H9 (cell line): Measurements from ENCODE around the gene ARL4D. TPM values are rescaled to one million over a fixed set of nuclear protein-coding genes. Genes with fewer than 3 reads are reported as not detected.

ENCODE experiments used
- DNase-seq: peaks from one replicate; pipeline ENCODE4 v3.0.0-alpha.2; 2017
- H2AFZ ChIP-seq: one replicate; pipeline ENCODE4 v1.6.1; 2013; ENCODE audit warnings: mild to moderate bottlenecking, low read length, control low read depth, moderate library complexity
- H2AK5ac ChIP-seq: 2 replicates; pipeline ENCODE4 v1.6.1; 2013; ENCODE audit warnings: low read length, control low read depth, mixed read lengths; ENCODE audit not compliant: insufficient read length
- H2BK120ac ChIP-seq: one replicate; pipeline ENCODE4 v1.6.1; 2013; ENCODE audit warnings: low read depth, mild to moderate bottlenecking, low read length, control low read depth, inconsistent platforms; ENCODE audit not compliant: poor library complexity, severe bottlenecking
- H2BK12ac ChIP-seq: 2 replicates; pipeline ENCODE4 v1.6.1; 2013; ENCODE audit warnings: low read length, control low read depth, mixed read lengths, low read depth; ENCODE audit not compliant: insufficient read length
- H2BK15ac ChIP-seq: 2 replicates; pipeline ENCODE4 v1.6.1; 2013; ENCODE audit warnings: low read depth, low read length, control low read depth
- H2BK20ac ChIP-seq: one replicate; pipeline ENCODE4 v1.6.1; 2013; ENCODE audit warnings: low read depth, mild to moderate bottlenecking, low read length, control low read depth, inconsistent platforms; ENCODE audit not compliant: poor library complexity, severe bottlenecking
- H2BK5ac ChIP-seq: 2 replicates; pipeline ENCODE4 v1.6.1; 2013; ENCODE audit warnings: low read length, control low read depth, mixed read lengths; ENCODE audit not compliant: insufficient read length
- H3K14ac ChIP-seq: 2 replicates; pipeline ENCODE4 v1.6.1; 2013; ENCODE audit warnings: low read length, control low read depth; ENCODE audit not compliant: insufficient read depth
- H3K18ac ChIP-seq: 2 replicates; pipeline ENCODE4 v1.6.1; 2013; ENCODE audit warnings: low read depth, mild to moderate bottlenecking, mixed read lengths, low read length, control low read depth; ENCODE audit not compliant: insufficient read length
- H3K23ac ChIP-seq: 2 replicates; pipeline ENCODE4 v1.6.1; 2013; ENCODE audit warnings: low read length, control low read depth, mixed read lengths, low read depth; ENCODE audit not compliant: insufficient read length
- H3K23me2 ChIP-seq: 2 replicates; pipeline ENCODE4 v1.6.1; 2013; ENCODE audit warnings: low read depth, mild to moderate bottlenecking, mixed read lengths, low read length, control low read depth; ENCODE audit not compliant: insufficient read length, poor library complexity, severe bottlenecking
- H3K27ac ChIP-seq: 2 replicates; pipeline ENCODE4 v1.5.1; 2013; ENCODE audit warnings: low read length, control low read depth, mixed read lengths, low read depth; ENCODE audit not compliant: insufficient read length
- H3K27me3 ChIP-seq: 2 replicates; pipeline ENCODE4 v1.6.1; 2013; ENCODE audit warnings: low read length, control low read depth, inconsistent platforms; ENCODE audit not compliant: insufficient read depth
- H3K4ac ChIP-seq: 2 replicates; pipeline ENCODE4 v1.6.1; 2013; ENCODE audit warnings: low read depth, mild to moderate bottlenecking, control low read depth, inconsistent platforms, low read length, moderate library complexity
- H3K4me1 ChIP-seq: 2 replicates; pipeline ENCODE4 v1.6.1; 2013; ENCODE audit warnings: low read length, control low read depth, inconsistent platforms; ENCODE audit not compliant: insufficient read depth
- H3K4me2 ChIP-seq: 2 replicates; pipeline ENCODE4 v1.6.1; 2013; ENCODE audit warnings: low read length, control low read depth, mixed read lengths; ENCODE audit not compliant: insufficient read length, insufficient read depth
- H3K56ac ChIP-seq: 2 replicates; pipeline ENCODE4 v1.6.1; 2013; ENCODE audit warnings: low read depth, mild to moderate bottlenecking, mixed read lengths, low read length, control low read depth; ENCODE audit not compliant: insufficient read length
- H3K79me1 ChIP-seq: 2 replicates; pipeline ENCODE4 v1.6.1; 2013; ENCODE audit warnings: low read depth, mild to moderate bottlenecking, moderate library complexity, low read length, control low read depth, inconsistent platforms; ENCODE audit not compliant: insufficient read depth, poor library complexity, severe bottlenecking
- H3K79me2 ChIP-seq: 2 replicates; pipeline ENCODE4 v1.6.1; 2013; ENCODE audit warnings: low read length, control low read depth, inconsistent platforms; ENCODE audit not compliant: insufficient read depth
- H3K9ac ChIP-seq: 2 replicates; pipeline ENCODE4 v1.6.1; 2013; ENCODE audit warnings: low read length, control low read depth, mixed read lengths; ENCODE audit not compliant: insufficient read length; ENCODE audit errors: extremely low read depth
- H3K9me3 ChIP-seq: one replicate; pipeline ENCODE4 v1.6.1; 2013; ENCODE audit warnings: low read depth, low read length, inconsistent platforms; ENCODE audit not compliant: control insufficient read depth
- H3T11ph ChIP-seq: one replicate; pipeline ENCODE4 v1.6.1; 2013; ENCODE audit warnings: mild to moderate bottlenecking, low read length, control low read depth, inconsistent platforms
- H4K20me1 ChIP-seq: one replicate; pipeline ENCODE4 v1.6.1; 2013; ENCODE audit not compliant: control insufficient read depth, insufficient read length, insufficient read depth
- H4K5ac ChIP-seq: 2 replicates; pipeline ENCODE4 v1.6.1; 2013; ENCODE audit warnings: low read depth, mild to moderate bottlenecking, mixed read lengths, low read length, control low read depth; ENCODE audit not compliant: insufficient read length
- H4K8ac ChIP-seq: replicated peaks from 2 replicates; pipeline ENCODE4 v1.6.1; 2013; ENCODE audit warnings: low read length, control low read depth, mixed read lengths, low read depth; ENCODE audit not compliant: insufficient read length
- H4K91ac ChIP-seq: 2 replicates; pipeline ENCODE4 v1.6.1; 2013; ENCODE audit warnings: low read depth, mild to moderate bottlenecking, moderate library complexity, mixed read lengths, low read length, control low read depth; ENCODE audit not compliant: insufficient read length
- H3K27ac Mint-ChIP-seq, 3 experiments: 2 replicates in 2 of 3; 3 replicates in 1 of 3; pipeline ENCODE4 v1.8.0; 2020 to 2021; ENCODE audit warnings: mixed read lengths in 3 of 3, mild to moderate bottlenecking in 1 of 3, moderate library complexity in 1 of 3
- H3K27me3 Mint-ChIP-seq: 2 replicates; pipeline ENCODE4 v1.8.0; 2021; ENCODE audit warnings: low read depth, mild to moderate bottlenecking, moderate library complexity, mixed read lengths
- H3K36me3 Mint-ChIP-seq, 3 experiments: 2 replicates in 2 of 3; 3 replicates in 1 of 3; pipeline ENCODE4 v1.8.0; 2020 to 2021; ENCODE audit warnings: low read depth in 3 of 3, mixed read lengths in 3 of 3; ENCODE audit not compliant: insufficient read depth in 1 of 3
- H3K4me1 Mint-ChIP-seq, 2 experiments: 2 replicates each; pipeline ENCODE4 v1.8.0; 2020; ENCODE audit warnings: mixed read lengths in 2 of 2
- H3K4me3 Mint-ChIP-seq, 2 experiments: 2 replicates in 1 of 2; 3 replicates in 1 of 2; pipeline ENCODE4 v1.8.0; 2020 to 2021; ENCODE audit warnings: mild to moderate bottlenecking in 2 of 2, mixed read lengths in 2 of 2, moderate library complexity in 1 of 2
- H3K9me3 Mint-ChIP-seq, 2 experiments: 2 replicates in 1 of 2; 3 replicates in 1 of 2; pipeline ENCODE4 v1.8.0; 2020; ENCODE audit warnings: mild to moderate bottlenecking in 2 of 2, mixed read lengths in 2 of 2, moderate library complexity in 1 of 2
- WGBS: extraction: QIAGEN DNeasy Blood & Tissue Kit; methylation state at CpG from one replicate; pipeline ENCODE4 v1.1.7; 2013; ENCODE audit warnings: missing lambda C conversion rate, low lambda C conversion rate, mixed read lengths; ENCODE audit not compliant: insufficient read length; ENCODE audit errors: extremely low coverage; 5-methylcytosine and 5-hydroxymethylcytosine counted together
- total RNA-seq: library from RNA; stranded (reverse); gene quantifications from 2 replicates; pipeline ENCODE4 v1.2.1, GENCODE V29; 2021
- TF ChIP-seq, protein P1 (sequence below): fragments of 200-600 bp; sonication (generic); conservative IDR thresholded peaks from 3 replicates; pipeline ENCODE4 v1.8.0; 2021; ENCODE audit warnings: antibody characterized with exemption, mild to moderate bottlenecking

The ARL4D gene
- total RNA-seq, 1 experiment from 2014 or later: 6.2 TPM

GRCh38 chr17:43359469-43360110 lies 39.2 kb upstream of the ARL4D start:
- Histone ChIP-seq H3K9ac (no peak overlapping the region), H4K20me1 (no peaks in the 10 kb centered on the region), H2BK15ac (no peak overlapping the region), H3K79me2 (no peaks in the 10 kb centered on the region), H3T11ph (no peak overlapping the region), H4K91ac (no peak overlapping the region), H3K18ac (no peak overlapping the region), H3K27ac (no peak overlapping the region), H3K23me2 (peaks cover 11% of the 10 kb centered on the region), H2BK5ac (no peak overlapping the region), H3K56ac (no peak overlapping the region), H4K8ac (no peak overlapping the region), H3K23ac (no peak overlapping the region), H3K4me1 (no peaks in the 10 kb centered on the region), H3K27me3 (no peaks in the 10 kb centered on the region; the same call in 1 of the 2 replicates), H3K79me1 (no peaks in the 10 kb centered on the region), H2AK5ac (no peak overlapping the region), H3K4me2 (peak overlapping the region; percentile 84), H3K9me3 (no peaks in the 10 kb centered on the region), H2BK12ac (no peak overlapping the region), H3K4ac (no peak overlapping the region), H2BK20ac (no peak overlapping the region), H3K14ac (no peak overlapping the region), H2AFZ (no peak overlapping the region), H4K5ac (no peak overlapping the region), H2BK120ac (no peak overlapping the region)
- DNase-seq: no peak
- H3K4me1 Mint-ChIP-seq: peaks cover 20 to 29% of the 10 kb centered on the region in 2 experiments
- H3K4me3 Mint-ChIP-seq: peak overlapping the region; percentile 53 to 66; a peak in 4 of 5 replicates
- TF ChIP-seq, protein P1, sequence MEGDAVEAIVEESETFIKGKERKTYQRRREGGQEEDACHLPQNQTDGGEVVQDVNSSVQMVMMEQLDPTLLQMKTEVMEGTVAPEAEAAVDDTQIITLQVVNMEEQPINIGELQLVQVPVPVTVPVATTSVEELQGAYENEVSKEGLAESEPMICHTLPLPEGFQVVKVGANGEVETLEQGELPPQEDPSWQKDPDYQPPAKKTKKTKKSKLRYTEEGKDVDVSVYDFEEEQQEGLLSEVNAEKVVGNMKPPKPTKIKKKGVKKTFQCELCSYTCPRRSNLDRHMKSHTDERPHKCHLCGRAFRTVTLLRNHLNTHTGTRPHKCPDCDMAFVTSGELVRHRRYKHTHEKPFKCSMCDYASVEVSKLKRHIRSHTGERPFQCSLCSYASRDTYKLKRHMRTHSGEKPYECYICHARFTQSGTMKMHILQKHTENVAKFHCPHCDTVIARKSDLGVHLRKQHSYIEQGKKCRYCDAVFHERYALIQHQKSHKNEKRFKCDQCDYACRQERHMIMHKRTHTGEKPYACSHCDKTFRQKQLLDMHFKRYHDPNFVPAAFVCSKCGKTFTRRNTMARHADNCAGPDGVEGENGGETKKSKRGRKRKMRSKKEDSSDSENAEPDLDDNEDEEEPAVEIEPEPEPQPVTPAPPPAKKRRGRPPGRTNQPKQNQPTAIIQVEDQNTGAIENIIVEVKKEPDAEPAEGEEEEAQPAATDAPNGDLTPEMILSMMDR: no peak
- H3K27me3 Mint-ChIP-seq: peaks cover 61% of the 10 kb centered on the region
- H3K27ac Mint-ChIP-seq: no peak overlapping the region
- WGBS: no CpG with 5 or more reads among the region's 17 CpGs
- peaks cover 2 to 20% of the 10 kb centered on the region in 2 experiments; a peak in 3 of 5 replicates for H3K9me3 Mint-ChIP-seq
- peaks cover 10 to 45% (median 25%) of the 10 kb centered on the region in 3 experiments; a peak in 6 of 7 replicates for H3K36me3 Mint-ChIP-seq
